ENCODE measurements around the gene ACOT12. TPM values are rescaled to one million over a fixed set of nuclear protein-coding genes. Genes with fewer than 3 reads are reported as not detected.

The ACOT12 gene
- total RNA-seq, 2 donors from 2014 or later = 0.14 TPM; not detected in 1

- intact Hi-C loops (cut with DNase I) = no loop called here
- DNase-seq (ENCODE audit: low spot score) = no peak
Observed at GRCh38 chr5:81405126-81405891, 11.4 kb upstream of the ACOT12 start.

DNA sequence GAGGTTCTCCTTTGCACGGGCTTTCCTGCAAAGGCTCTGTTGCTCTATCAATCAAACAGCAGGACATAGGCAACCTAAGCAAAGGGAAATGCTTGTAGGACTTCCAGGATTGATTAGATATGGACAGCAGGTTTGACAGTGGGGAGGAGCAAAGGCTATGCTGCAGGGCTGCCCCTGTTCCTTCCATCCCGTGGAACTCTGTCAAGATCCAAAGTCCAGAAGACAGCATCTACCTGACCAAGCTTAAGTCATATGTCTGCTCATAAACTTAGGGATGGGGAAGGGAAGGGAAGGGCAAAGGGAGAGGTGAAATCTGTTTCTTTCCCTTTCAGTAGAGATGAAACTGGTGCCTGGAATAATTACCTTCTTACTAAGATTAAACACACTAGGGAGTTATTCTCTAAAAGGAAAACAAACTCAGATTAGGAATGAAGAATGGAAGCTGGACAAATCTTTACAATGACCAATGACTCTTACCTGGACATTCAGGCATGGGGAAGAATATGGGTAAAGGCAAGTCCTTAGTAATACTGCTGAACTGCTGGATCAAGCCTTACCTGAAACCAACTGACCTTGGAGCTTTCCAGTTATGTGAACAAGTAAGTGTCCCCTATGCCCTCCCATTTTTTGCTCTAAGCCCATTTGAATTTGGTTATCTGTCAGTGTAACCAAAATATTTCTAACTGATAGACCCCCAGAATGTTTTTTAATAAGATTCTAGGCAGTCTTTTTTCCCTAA is 8.4 kb upstream of the ACOT12 start:
- intact Hi-C loops (cut with DNase I) = no loop called here
- no peak for DNase-seq (ENCODE audit: low spot score)

DNA sequence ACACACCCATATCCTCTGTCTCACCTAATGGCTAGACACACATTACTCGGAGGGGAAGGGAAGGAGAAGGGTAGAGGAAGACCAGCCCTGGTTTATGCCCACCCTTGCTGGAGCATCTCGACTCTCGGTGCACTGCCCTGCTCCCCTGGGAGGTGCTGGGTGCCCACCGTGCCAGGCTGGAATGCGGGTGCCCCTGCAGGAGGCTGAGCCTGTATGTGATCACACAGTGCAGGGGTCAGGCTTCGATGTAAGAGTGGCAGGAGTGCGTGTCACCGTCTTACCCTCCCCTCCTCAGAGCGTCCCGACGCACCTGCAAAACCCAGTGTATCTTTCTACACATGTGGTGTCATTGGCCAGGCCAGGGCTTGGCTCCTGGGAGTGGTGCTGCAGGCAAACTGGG is 7.3 kb upstream of the ACOT12 start:
- intact Hi-C loops (cut with DNase I) = no loop called here
- no peak for DNase-seq (ENCODE audit: low spot score)

DNA sequence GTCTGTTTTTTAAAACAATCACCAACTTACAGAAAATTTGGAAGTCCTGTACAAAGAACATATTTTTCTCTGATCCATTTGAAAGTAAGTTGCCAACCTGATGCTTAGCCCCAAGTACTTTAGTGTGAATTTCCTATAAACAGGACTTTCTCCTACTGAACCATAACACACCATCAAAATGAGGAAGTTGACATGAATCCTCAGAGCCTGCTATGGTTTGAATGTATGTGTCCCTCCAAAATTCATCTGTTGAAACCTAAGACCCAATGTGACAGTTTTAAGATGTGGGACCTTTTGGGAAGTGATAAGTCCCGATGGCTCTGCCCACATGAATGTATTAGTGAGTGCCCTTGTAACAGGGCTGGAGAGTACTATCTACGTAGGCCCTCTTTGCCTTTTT is 6.4 kb upstream of the ACOT12 start:
- no peak for DNase-seq (ENCODE audit: low spot score)
- intact Hi-C loops (cut with DNase I) = no loop called here

DNA sequence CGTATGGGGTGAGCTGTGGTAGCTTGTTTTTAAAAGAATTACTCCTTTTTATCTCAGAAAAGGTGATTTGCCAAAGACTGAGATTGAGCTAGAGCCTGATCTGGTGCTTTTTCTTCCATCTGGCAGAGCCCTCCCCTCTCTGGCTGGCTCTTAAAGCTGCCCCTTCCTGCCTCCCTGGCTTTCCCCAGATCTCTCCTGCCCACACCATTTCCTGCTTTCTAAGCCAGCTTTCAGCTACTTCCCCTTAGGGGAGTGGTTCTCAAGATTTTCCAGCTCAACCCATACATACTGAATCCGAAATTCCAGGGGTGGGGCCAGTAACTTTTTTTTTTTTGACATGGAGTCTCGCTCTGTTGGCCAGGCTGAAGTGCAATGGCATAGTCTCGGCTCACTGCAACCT is 4.8 kb upstream of the ACOT12 start:
- intact Hi-C loops (cut with DNase I) = no loop called here
- no peak for DNase-seq (ENCODE audit: low spot score)

- intact Hi-C loops (cut with DNase I) = no loop called here
- no peak for DNase-seq (ENCODE audit: low spot score)
Observed at GRCh38 chr5:81397176-81397575, 3.2 kb upstream of the ACOT12 start.

GRCh38 chr5:81395262-81395661 is 1.3 kb upstream of the ACOT12 start:
- no peak for DNase-seq (ENCODE audit: low spot score)
- intact Hi-C loops (cut with DNase I) = no loop called here

DNA sequence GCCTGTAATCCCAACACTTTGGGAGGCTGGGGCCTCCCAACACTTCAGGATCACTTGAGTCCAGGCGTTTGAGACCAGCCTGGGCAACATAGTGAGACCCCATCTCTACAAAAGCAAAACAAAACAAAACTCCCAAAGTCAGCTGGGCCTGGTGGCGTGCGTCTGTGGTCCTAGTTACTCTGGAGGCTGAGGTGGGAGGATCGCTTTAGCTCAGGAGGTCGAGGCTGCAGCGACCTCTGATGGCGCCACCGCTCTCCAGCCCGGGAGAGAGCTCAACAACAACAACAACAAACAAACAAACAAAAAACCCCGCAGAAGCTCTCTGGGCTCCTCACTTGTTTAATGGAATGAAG is 528 bp downstream of the ACOT12 start:
- intact Hi-C loops (cut with DNase I) = no loop called here

DNA sequence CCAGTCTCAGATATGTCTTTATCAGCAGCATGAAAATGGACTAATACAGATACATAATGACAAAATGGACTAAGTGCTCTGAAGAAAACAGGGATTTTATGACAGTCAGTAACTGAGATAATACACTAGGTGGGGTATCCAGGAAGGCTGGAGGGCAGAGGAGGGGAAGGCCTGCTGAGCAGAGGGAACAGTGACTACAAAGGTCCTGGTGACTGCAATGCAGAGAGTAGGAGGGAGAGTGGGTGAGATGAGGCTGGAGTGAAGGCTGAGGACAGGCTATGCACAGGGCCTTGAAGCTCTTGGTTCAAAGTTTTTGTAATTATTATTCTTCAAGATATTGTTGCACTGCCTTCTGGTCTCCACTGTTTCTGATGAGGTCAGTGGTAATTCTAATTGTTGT is 4.9 kb downstream of the ACOT12 start:
- DNase-seq (ENCODE audit: low spot score) = no peak
- intact Hi-C loops (cut with DNase I) = no loop called here

More for the DNA sequence above, 528 bp downstream of the ACOT12 start:
- no peak for DNase-seq (ENCODE audit: low spot score)

DNA sequence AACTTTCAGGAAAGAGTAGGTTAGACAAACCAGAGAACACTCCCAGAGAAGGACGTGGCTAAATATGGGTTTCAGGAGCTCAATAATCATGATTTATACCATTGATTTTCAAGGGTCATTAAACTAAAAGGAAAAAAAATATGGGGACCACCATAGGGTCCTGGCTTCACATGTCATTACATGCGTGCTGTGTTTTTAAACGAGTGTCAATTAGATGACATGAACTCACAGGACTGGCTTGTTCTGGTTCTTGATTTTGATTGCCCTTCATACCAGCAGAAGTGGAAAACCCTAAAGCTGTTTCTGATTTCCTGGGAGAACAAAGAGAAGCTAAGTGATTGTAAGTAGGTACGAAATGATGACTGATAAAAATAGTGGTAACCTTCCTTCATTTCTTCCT is 5.8 kb downstream of the ACOT12 start:
- intact Hi-C loops (cut with DNase I) = no loop called here
- no peak for DNase-seq (ENCODE audit: low spot score)

DNA sequence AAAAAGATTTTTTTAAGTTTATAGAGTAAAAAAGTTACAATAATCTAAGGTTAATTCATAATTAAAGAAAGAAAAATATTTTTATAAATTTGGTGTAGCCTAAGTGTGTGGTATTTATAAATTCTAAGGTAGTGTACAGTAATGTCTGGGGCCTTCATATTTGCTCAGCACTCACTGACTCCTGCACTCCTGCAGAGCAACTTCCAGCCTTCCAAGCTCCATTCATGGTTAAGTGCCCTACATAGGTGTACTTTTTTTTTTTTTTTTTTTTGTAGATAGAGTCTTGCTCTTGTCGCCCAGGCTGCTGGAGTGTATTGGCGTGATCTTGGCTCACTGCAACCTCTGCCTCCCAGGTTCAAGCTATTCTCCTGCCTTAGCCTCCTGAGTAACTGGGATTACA is 10.1 kb downstream of the ACOT12 start:
- DNase-seq (ENCODE audit: low spot score) = no peak
- intact Hi-C loops (cut with DNase I) = no loop called here

DNA sequence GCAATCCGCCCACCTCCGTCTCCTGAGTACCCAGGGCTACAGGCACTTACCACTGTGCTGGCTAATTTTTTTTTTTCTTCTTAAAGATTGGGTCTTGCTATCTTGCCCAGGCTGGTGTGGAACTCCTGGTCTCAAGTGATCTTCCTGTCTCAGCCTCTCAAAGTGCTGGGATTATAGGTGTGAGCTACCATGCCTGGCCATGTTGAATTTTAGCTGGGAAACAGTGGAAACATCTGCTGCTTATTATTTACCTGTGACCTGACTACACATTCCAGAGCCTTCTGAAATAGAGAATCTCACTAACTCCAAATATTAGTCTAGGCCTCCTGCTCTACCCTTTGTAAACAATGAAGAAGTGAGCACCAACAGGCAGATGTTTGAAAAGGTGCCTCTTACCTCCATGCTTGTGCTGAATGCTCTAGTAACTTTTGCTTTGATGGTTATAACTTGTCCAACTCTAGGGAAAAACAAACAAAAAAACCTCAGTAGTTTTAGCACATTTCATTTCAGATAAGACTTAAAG is 22.5 kb downstream of the ACOT12 start:
- DNase-seq (ENCODE audit: low spot score) = no peak
- intact Hi-C loops (cut with DNase I) = no loop called here

GRCh38 chr5:81370912-81371311 is 23.0 kb downstream of the ACOT12 start:
- intact Hi-C loops (cut with DNase I) = no loop called here

DNA sequence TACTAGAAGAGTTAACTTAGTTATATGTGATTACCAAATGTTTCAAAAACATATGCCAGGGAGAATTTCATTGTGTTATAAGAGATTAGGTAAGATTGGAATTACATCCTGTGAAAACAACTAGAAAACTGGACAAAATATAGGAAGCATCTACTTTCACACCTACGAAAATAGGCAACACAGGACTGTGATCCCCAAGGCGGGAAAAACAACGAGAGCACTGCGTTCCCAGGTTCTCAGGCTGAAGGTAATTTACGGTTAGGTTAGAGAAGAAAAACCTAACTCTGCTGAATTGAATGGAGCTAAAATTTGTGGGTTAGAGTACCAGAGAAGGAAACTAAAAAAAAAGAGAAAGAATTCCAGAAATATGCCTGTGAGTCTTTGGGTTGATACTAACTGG is 28.4 kb downstream of the ACOT12 start:
- intact Hi-C loops (cut with DNase I) = no loop called here

More at GRCh38 chr5:81370912-81371311, 23.0 kb downstream of the ACOT12 start:
- no peak for DNase-seq (ENCODE audit: low spot score)

DNA sequence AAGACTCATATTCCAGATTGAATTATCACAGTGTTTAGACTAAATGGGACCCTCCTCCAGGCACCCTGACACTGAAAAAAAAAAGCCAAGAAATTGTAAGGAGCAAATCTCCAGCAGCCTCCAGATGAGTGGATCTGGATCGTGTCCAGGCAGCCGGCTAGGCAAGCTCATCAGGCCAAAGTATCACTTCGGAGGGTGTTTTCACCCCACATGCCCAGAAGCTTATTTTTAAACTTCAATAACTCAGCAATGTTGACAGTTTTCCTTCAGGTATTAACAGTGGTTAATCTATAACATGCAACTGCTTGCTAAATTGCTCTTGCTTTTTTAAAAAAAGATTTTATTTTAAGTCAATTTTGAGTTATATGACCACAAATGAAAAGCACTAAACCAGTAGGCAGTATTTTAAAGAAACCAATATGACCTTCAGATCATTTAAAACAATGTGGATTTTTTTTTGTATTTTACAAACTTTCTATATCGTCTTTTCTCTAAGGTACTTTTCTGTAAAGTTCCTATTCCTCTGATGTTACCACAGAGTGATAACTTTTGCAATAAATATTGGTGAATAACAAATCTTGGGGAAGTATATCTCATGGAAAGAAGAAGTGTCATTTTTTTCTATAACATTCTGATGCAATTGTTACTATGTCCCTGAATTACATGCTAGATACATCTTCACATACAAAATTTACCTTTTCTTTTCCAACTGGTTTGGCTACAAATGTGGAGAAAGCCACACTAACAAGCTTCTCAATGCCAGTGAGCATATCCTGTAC is 30.7 kb downstream of the ACOT12 start:
- intact Hi-C loops (cut with DNase I) = no loop called here
- DNase-seq (ENCODE audit: low spot score) = no peak

More for the DNA sequence above, 28.4 kb downstream of the ACOT12 start:
- no peak for DNase-seq (ENCODE audit: low spot score)

DNA sequence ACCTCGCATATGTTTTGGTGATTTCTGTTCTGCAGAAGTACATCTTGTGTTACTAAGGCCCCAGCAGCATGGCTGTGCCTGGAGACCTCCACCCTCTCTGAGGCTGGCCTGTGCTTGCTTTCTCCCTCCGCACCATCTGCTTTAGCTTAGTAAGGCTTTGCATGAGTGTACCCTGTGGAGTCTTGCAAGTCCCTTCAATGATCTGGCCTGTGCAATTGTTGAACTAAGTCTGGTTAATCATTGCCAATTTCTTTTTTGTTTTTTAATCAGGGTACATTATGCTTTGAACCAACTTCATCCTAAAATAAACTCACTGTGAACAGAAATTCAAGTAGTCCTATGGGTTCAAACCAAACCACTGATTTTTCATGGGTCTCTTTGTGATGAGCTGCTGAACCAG is 32.3 kb downstream of the ACOT12 start:
- intact Hi-C loops (cut with DNase I) = no loop called here
- no peak for DNase-seq (ENCODE audit: low spot score)

DNA sequence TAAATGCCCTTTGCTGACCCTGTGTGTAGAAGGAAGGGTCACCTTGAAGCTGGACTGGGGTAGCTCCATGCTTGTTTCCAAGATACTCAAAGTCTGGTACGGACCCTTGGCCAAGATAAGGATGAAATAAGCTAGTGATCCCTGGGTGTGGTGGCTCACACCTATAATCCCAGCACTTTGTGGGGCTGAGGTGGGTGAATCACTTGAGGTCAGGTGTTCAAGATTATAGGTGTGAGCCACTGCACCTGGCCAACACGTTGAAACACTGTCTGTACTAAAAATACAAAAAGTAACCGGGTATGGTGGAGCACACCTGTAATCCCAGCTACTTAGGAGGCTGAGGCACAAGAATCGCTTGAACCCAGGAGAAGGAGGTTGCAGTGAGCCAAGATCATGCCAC is 33.3 kb downstream of the ACOT12 start:
- intact Hi-C loops (cut with DNase I) = no loop called here

GRCh38 chr5:81359881-81360280 is 34.1 kb downstream of the ACOT12 start:
- no peak for DNase-seq (ENCODE audit: low spot score)
- intact Hi-C loops (cut with DNase I) = no loop called here

More for the DNA sequence above, 33.3 kb downstream of the ACOT12 start:
- DNase-seq (ENCODE audit: low spot score) = no peak

GRCh38 chr5:81359108-81359507 is 34.8 kb downstream of the ACOT12 start:
- no peak for DNase-seq (ENCODE audit: low spot score)
- intact Hi-C loops (cut with DNase I) = no loop called here

Data from posterior vena cava (tissue), 2 donors.